HepG2 (cell line): ENCODE results near the gene CISD1. TPM values are rescaled to one million over a fixed set of nuclear protein-coding genes. Genes with fewer than 3 reads are reported as not detected.
A peak's percentile ranks its signal among the peaks of the same experiment; 100 is the strongest.

Source experiments
- ARID3A ChIP-seq: IDR thresholded peaks from 2 replicates; pipeline ENCODE4 v1.6.1; 2012; ENCODE audit warnings: low read depth, low read length, improper control_type of control experiment
- EP300 ChIP-seq, 3 experiments: sonication (generic) in 1 of 3; formaldehyde crosslinking in 1 of 3; IDR thresholded peaks; 2 replicates each; pipeline versions ENCODE4 v1.5.1 to v1.6.1; 2011 to 2020; ENCODE audit warnings: low read depth in 2 of 3, low read length in 2 of 3, borderline replicate concordance in 1 of 3, improper control_type of control experiment in 1 of 3, mild to moderate bottlenecking in 1 of 3, missing genetic modification reagents in 1 of 3, moderate library complexity in 1 of 3
- HHEX ChIP-seq: IDR thresholded peaks from 2 replicates; pipeline ENCODE4 v1.6.1; 2016; ENCODE audit warnings: control low read depth
- HOXA9 ChIP-seq: sonication (generic); formaldehyde crosslinking; IDR thresholded peaks from 2 replicates; pipeline ENCODE4 v1.8.1; 2022; ENCODE audit warnings: missing genetic modification reagents, mild to moderate bottlenecking, moderate library complexity, borderline replicate concordance
- PBX2 ChIP-seq: IDR thresholded peaks from 2 replicates; pipeline ENCODE4 v1.6.1; 2016; ENCODE audit warnings: control low read depth
- PHB2 ChIP-seq: fragments of 450-650 bp; IDR thresholded peaks from 2 replicates; pipeline ENCODE4 v1.6.1; 2018; ENCODE audit not compliant: partially characterized antibody
- PLRG1 ChIP-seq: fragments of 450-650 bp; conservative IDR thresholded peaks from 2 replicates; pipeline ENCODE4 v1.6.1; 2016
- PRDM10 ChIP-seq: sonication (generic); formaldehyde crosslinking; IDR thresholded peaks from 2 replicates; pipeline ENCODE4 v1.4.0; 2020; ENCODE audit warnings: low read depth, missing genetic modification reagents
- STAT5B ChIP-seq: sonication (generic); formaldehyde crosslinking; IDR thresholded peaks from 2 replicates; pipeline ENCODE4 v1.4.0; 2020; ENCODE audit warnings: missing genetic modification reagents
- USF2 ChIP-seq, 2 experiments: sonication (generic) in 1 of 2; formaldehyde crosslinking in 1 of 2; IDR thresholded peaks; 2 replicates each; pipeline versions ENCODE4 v1.5.1 to v1.6.1; 2011 to 2020; ENCODE audit warnings: borderline replicate concordance in 1 of 2, low read depth in 1 of 2, low read length in 1 of 2, mild to moderate bottlenecking in 1 of 2, missing genetic modification reagents in 1 of 2, moderate library complexity in 1 of 2
- ZHX1 ChIP-seq: sonication (generic); formaldehyde crosslinking; IDR thresholded peaks from 2 replicates; pipeline ENCODE4 v1.8.1; 2022; ENCODE audit warnings: low read depth, mild to moderate bottlenecking, missing genetic modification reagents
- ZNF136 ChIP-seq: sonication (generic); formaldehyde crosslinking; IDR thresholded peaks from 2 replicates; pipeline ENCODE4 v1.8.1; 2022; ENCODE audit warnings: low read depth, mild to moderate bottlenecking, moderate library complexity, missing genetic modification reagents
- ZNF234 ChIP-seq: sonication (generic); formaldehyde crosslinking; conservative IDR thresholded peaks from 2 replicates; pipeline ENCODE4 v1.5.1; 2020; ENCODE audit warnings: mild to moderate bottlenecking, missing genetic modification reagents
- polyA plus RNA-seq, 8 experiments: library from polyadenylated mRNA; depleted of rRNA in 3 of 8; stranded (reverse) in 7 of 8; unstranded in 1 of 8; fragments of >200 nt; fragmentation: Illumina TruSeq in 4 of 8; extraction: Trizol in 4 of 8; gene quantifications; 2 replicates each; pipeline versions ENCODE4 v1.2.1 to v1.2.3, GENCODE V29; 2011 to 2016; ENCODE audit warnings: low read depth in 4 of 8, missing spikeins in 1 of 8, mixed read lengths in 1 of 8; ENCODE audit not compliant: insufficient read depth in 1 of 8
- total RNA-seq, 5 experiments: library from RNA; depleted of rRNA; stranded (reverse); fragments of >200 nt; fragmentation: Illumina TruSeq; extraction: Trizol; gene quantifications; 2 replicates each; pipeline ENCODE4 v1.2.3, GENCODE V29; 2016; ENCODE audit warnings: low read depth in 1 of 5

The CISD1 gene
- total and polyA plus RNA-seq, 2 of the 13 experiments (the other 11 are each of a cell fraction or from before 2014, with no cell fraction given) = 63.4 to 78.9 TPM

- TF ChIP-seq PRDM10 (CRISPR knock-in tag) = no peak
- TF ChIP-seq ARID3A = no peak
- TF ChIP-seq PBX2 (CRISPR knock-in tag) = 0 out of 2 replicates have a peak, but pooled peaks have one; percentile 59
- no peak for TF ChIP-seq ZNF136
- 0 out of 2 replicates have a peak, but pooled peaks have one; percentile 14 for TF ChIP-seq HHEX (CRISPR knock-in tag)
- TF ChIP-seq ZNF234 (CRISPR knock-in tag) = no peak
- TF ChIP-seq PLRG1 = no peak
- no peak for TF ChIP-seq PHB2
- TF ChIP-seq STAT5B (CRISPR knock-in tag) = no peak
- no peak for TF ChIP-seq HOXA9 (CRISPR knock-in tag)
- peak in 1 of 2 experiments; percentile 44; a peak in 1 of 4 replicates for TF ChIP-seq EP300 (IDR thresholded peaks at IDR 0.05; ENCODE audit: low read depth in 2 of 2, low read length in 2 of 2)
- no peak for TF ChIP-seq EP300 (CRISPR knock-in tag; IDR thresholded peaks at IDR 0.05; ENCODE audit: borderline replicate concordance)
- no peak for TF ChIP-seq USF2 (IDR thresholded peaks at IDR 0.05; ENCODE audit: low read depth, low read length)
- no peak for TF ChIP-seq USF2 (CRISPR knock-in tag; IDR thresholded peaks at IDR 0.05; ENCODE audit: borderline replicate concordance)
- no peak for TF ChIP-seq ZHX1
These were observed 36.9 kb downstream of the CISD1 start (continued) for GRCh38 chr10:58305821-58306220.
